Liver (tissue), 3 donors: ENCODE measurements around the gene SCN1B.
"Not testable (repeated sequence)": the region's sequence is repeated elsewhere in the genome, so short reads cannot be mapped to it uniquely, and the experiment has no call there.

Source experiments
- GABPA ChIP-seq, 2 donors: IDR thresholded peaks in 1 of 2; conservative IDR thresholded peaks in 1 of 2; 2 replicates each; pipeline ENCODE4 v1.6.1; 2016; ENCODE audit warnings: antibody characterized with exemption in 2 of 2, mild to moderate bottlenecking in 1 of 2, moderate library complexity in 1 of 2
- RAD21 ChIP-seq, 2 donors: IDR thresholded peaks; 2 replicates each; pipeline ENCODE4 v1.6.1; 2016; ENCODE audit warnings: antibody characterized with exemption in 2 of 2, mild to moderate bottlenecking in 2 of 2
- YY1 ChIP-seq: IDR thresholded peaks from 2 replicates; pipeline ENCODE4 v1.6.1; 2016; ENCODE audit warnings: antibody characterized with exemption, mild to moderate bottlenecking
- TF ChIP-seq, protein P1 (sequence below): fragments of 150-350 bp; IDR thresholded peaks from 2 replicates; pipeline ENCODE4 v1.5.1; 2017; ENCODE audit warnings: improper control_type of control experiment, low read depth, low read length; ENCODE audit not compliant: missing input control
- donor health status: healthy.
- donor health status: healthy.

DNA sequence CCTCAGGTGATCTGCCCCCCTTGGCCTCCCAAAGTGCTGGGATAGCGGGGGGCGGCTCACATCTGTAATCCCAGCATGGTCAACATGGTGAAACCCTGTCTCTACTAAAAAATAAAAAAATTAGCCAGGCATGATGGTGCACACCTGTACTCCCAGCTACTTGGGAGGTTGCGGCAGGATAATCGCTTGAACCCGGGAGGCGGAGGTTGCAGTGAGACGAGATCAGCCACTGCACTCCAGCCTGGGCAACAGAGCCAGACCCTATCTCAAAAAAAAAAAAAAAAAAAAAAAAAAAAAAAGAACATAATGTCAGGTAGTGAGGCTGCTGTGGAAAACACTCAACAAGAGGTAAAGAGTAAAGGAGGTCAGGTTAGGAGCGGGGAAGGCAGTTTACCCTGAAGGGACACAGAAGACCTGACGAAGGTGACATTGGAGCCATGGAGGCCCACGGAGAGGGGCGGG is 964 bp upstream of the SCN1B start:
- TF ChIP-seq, protein P1, sequence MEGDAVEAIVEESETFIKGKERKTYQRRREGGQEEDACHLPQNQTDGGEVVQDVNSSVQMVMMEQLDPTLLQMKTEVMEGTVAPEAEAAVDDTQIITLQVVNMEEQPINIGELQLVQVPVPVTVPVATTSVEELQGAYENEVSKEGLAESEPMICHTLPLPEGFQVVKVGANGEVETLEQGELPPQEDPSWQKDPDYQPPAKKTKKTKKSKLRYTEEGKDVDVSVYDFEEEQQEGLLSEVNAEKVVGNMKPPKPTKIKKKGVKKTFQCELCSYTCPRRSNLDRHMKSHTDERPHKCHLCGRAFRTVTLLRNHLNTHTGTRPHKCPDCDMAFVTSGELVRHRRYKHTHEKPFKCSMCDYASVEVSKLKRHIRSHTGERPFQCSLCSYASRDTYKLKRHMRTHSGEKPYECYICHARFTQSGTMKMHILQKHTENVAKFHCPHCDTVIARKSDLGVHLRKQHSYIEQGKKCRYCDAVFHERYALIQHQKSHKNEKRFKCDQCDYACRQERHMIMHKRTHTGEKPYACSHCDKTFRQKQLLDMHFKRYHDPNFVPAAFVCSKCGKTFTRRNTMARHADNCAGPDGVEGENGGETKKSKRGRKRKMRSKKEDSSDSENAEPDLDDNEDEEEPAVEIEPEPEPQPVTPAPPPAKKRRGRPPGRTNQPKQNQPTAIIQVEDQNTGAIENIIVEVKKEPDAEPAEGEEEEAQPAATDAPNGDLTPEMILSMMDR = not testable (repeated sequence)
- TF ChIP-seq YY1; RAD21 (IDR thresholded peaks at IDR 0.05); GABPA (IDR thresholded peaks at IDR 0.05 in 1 of 2, conservative IDR thresholded peaks at IDR 0.05 in 1 of 2): not testable (repeated sequence)
